GM12878 (cell line): ENCODE results near the gene LDB3. TPM values are rescaled to one million over a fixed set of nuclear protein-coding genes. Genes with fewer than 3 reads are reported as not detected.

Source experiments
- ATAC-seq: fragments of 200-7000 bp; cut with Tn5 transposase; 3 replicates; pipeline ENCODE4 v1.9.1; 2020; ENCODE audit warnings: mild to moderate bottlenecking, moderate library complexity
- BruUV-seq: library from RNA; stranded (reverse); fragments of 400-500 nt; replicated peaks from 2 replicates; lab custom pipeline; 2021; lab: Mats Ljungman, UMichigan
- CTCF ChIA-PET: fragments of 300-600 bp; sonication (Branson Sonifier 250); formaldehyde crosslinking; extraction: SDS; loops from one replicate; lab custom pipeline; 2021; ENCODE audit warnings: inconsistent platforms; lab: Yijun Ruan, JAX
- POLR2A ChIA-PET: fragments of 350-600 bp; formaldehyde crosslinking; extraction: SDS; loops from one replicate; lab custom pipeline; 2021; ENCODE audit warnings: inconsistent platforms; lab: Charles Lee
- RAD21 ChIA-PET: fragments of 300-600 bp; sonication (Branson Sonifier 250); formaldehyde crosslinking; loops from one replicate; lab custom pipeline; 2023; ENCODE audit warnings: antibody characterized with exemption; ENCODE audit not compliant: unreplicated experiment; lab: Charles Lee
- SMC1A ChIA-PET: fragments of 300-600 bp; sonication (Branson Sonifier 250); formaldehyde crosslinking; loops from one replicate; lab custom pipeline; 2023; ENCODE audit not compliant: unreplicated experiment, uncharacterized antibody; lab: Charles Lee
- DNase-seq: peaks from one replicate; pipeline ENCODE4 v3.0.0-alpha.2; 2011; ENCODE audit warnings: low read depth, low spot score
- FAIRE-seq: peaks from 3 replicates; lab custom pipeline; 2011; peaks lifted over from hg19 to GRCh38; lab: Jason Lieb, UNC
- H2AFZ ChIP-seq: 2 replicates; pipeline ENCODE4 v1.6.0; 2011; ENCODE audit warnings: low read depth, low read length, control low read depth; ENCODE audit not compliant: control insufficient read depth
- H3K27ac ChIP-seq: 2 replicates; pipeline ENCODE4 v1.5.1; 2011; ENCODE audit warnings: control low read depth; ENCODE audit not compliant: control insufficient read depth, insufficient read depth
- H3K27me3 ChIP-seq, 2 experiments: replicated peaks in 1 of 2; 2 replicates each; pipeline versions ENCODE4 v1.6.0 to v1.6.1; 2011; ENCODE audit warnings: low read length in 1 of 2; ENCODE audit not compliant: control insufficient read depth in 2 of 2, insufficient read depth in 2 of 2
- H3K36me3 ChIP-seq, 2 experiments: 2 replicates each; pipeline ENCODE4 v1.5.1; 2011; ENCODE audit warnings: low read length in 1 of 2; ENCODE audit not compliant: control insufficient read depth in 2 of 2, insufficient read depth in 2 of 2
- H3K4me1 ChIP-seq: 2 replicates; pipeline ENCODE4 v1.6.1; 2011; ENCODE audit warnings: mild to moderate bottlenecking, low read length, moderate library complexity, mixed read lengths; ENCODE audit not compliant: control insufficient read depth, insufficient read depth
- H3K4me2 ChIP-seq: 2 replicates; pipeline ENCODE4 v1.6.0; 2011; ENCODE audit warnings: control low read depth; ENCODE audit not compliant: control insufficient read depth, insufficient read depth
- H3K4me3 ChIP-seq: fragments of 200-600 bp; sonication (generic); 2 replicates; pipeline ENCODE4 v1.5.1; 2016
- H3K79me2 ChIP-seq: 2 replicates; pipeline ENCODE4 v1.6.0; 2011; ENCODE audit warnings: low read length; ENCODE audit not compliant: control insufficient read depth, insufficient read depth
- H3K9ac ChIP-seq: 2 replicates; pipeline ENCODE4 v1.8.0; 2011; ENCODE audit warnings: low read length, control low read depth, mixed read lengths; ENCODE audit not compliant: control insufficient read depth, insufficient read depth
- H3K9me3 ChIP-seq: replicated peaks from 3 replicates; pipeline ENCODE4 v1.5.1; 2011; ENCODE audit warnings: mild to moderate bottlenecking, low read length; ENCODE audit not compliant: control insufficient read depth, insufficient read depth
- H4K20me1 ChIP-seq: 2 replicates; pipeline ENCODE4 v1.6.0; 2011; ENCODE audit not compliant: control insufficient read depth, insufficient read depth
- MTA2 ChIP-seq: fragments of 450-650 bp; IDR thresholded peaks from 2 replicates; pipeline ENCODE4 v1.6.1; 2016; ENCODE audit warnings: low read depth, mild to moderate bottlenecking, moderate library complexity
- NFXL1 ChIP-seq: fragments of 450-650 bp; IDR thresholded peaks from 2 replicates; pipeline ENCODE4 v1.6.1; 2017; ENCODE audit warnings: antibody characterized with exemption, mild to moderate bottlenecking, borderline replicate concordance
- PAX5 ChIP-seq: IDR thresholded peaks from 2 replicates; pipeline ENCODE4 v1.6.1; 2011; ENCODE audit warnings: low read depth, low read length, borderline replicate concordance
- PML ChIP-seq: IDR thresholded peaks from 2 replicates; pipeline ENCODE4 v1.6.1; 2012; ENCODE audit warnings: low read length, inconsistent platforms
- POU2F2 ChIP-seq: IDR thresholded peaks from 3 replicates; pipeline ENCODE4 v1.6.1; 2011; ENCODE audit warnings: low read depth, mild to moderate bottlenecking, low read length, borderline replicate concordance
- TBL1XR1 ChIP-seq: IDR thresholded peaks from 2 replicates; pipeline ENCODE4 v1.6.1; 2012; ENCODE audit warnings: low read depth, low read length, improper control_type of control experiment
- TCF3 ChIP-seq: IDR thresholded peaks from 2 replicates; pipeline ENCODE4 v1.6.1; 2012; ENCODE audit warnings: low read depth, mild to moderate bottlenecking, low read length, borderline replicate concordance; ENCODE audit not compliant: insufficient read depth
- WGBS: methylation state at CpG from one replicate; pipeline ENCODE4 v1.1.6; 2016; ENCODE audit warnings: low lambda C conversion rate; ENCODE audit not compliant: insufficient replicate concordance, insufficient coverage; ENCODE audit errors: missing lambda C conversion rate; 5-methylcytosine and 5-hydroxymethylcytosine counted together
- in situ Hi-C: fragments of 300-500 bp; cut with MboI; formaldehyde crosslinking; loops from 9 replicates; pipeline ENCODE4 v1.14.3; 2018; ENCODE audit warnings: mixed read lengths
- intact Hi-C: fragments of 100-400 bp; cut with micrococcal nuclease; formaldehyde crosslinking; loops from one replicate; pipeline ENCODE4 v1.14.2; 2022; ENCODE audit not compliant: unreplicated experiment
- polyA plus RNA-seq, 11 experiments: library from polyadenylated mRNA; depleted of rRNA in 4 of 11; unstranded in 6 of 11; stranded (reverse) in 5 of 11; fragments of >200 nt; fragmentation: Nextera tagmentation in 4 of 11; fragmentation: Illumina TruSeq in 1 of 11; extraction: Ambion mirVana in 4 of 11; extraction: Trizol in 1 of 11; gene quantifications; 1 replicate in 1 of 11; 2 replicates in 10 of 11; pipeline versions ENCODE4 v1.2.1 to v1.2.3, GENCODE V29; 2011 to 2016; ENCODE audit warnings: inconsistent platforms in 2 of 11, missing spikeins in 2 of 11, low read depth in 1 of 11
- total RNA-seq, 4 experiments: library from RNA; depleted of rRNA in 3 of 4; stranded (reverse); fragments of >200 nt in 3 of 4; fragmentation: Illumina TruSeq in 1 of 4; extraction: Trizol in 1 of 4; gene quantifications; 2 replicates each; pipeline versions ENCODE4 v1.2.1 to v1.2.3, GENCODE V29; 2013 to 2021

Gene LDB3
- total and polyA plus RNA-seq, 10 of the 15 experiments (the other 5 are each of a cell fraction or from before 2014, with no cell fraction given) = 0.02 to 0.07 (median 0.04) TPM; not detected in 1

GRCh38 chr10:86755454-86755739 is 87.1 kb downstream of the LDB3 start:
- Histone ChIP-seq H4K20me1 (no peaks in the 10 kb centered on the region), H3K4me2 (peak overlapping the region; percentile 83), H3K27ac (peak overlapping the region; percentile 79), H3K36me3 (no peaks in the 10 kb centered on the region), H3K27me3 (no peaks in the 10 kb centered on the region), H3K79me2 (peaks cover 41% of the 10 kb centered on the region), H3K9me3 (no peaks in the 10 kb centered on the region), H3K9ac (peak overlapping the region; percentile 77), H3K4me3 (peak overlapping the region; percentile 77), H3K4me1 (peaks cover 19% of the 10 kb centered on the region), H2AFZ (peak overlapping the region; percentile 84)
- WGBS = 3% methylated on average over 9 of the region's 9 CpGs
- ChIA-PET RAD21 (interaction anchor here (1.3 kb wide), 2 partner anchors 43 to 44 kb away, joined by 3 read pairs; no protein-coding TSS in a partner anchor), SMC1A (interaction anchor here (1.6 kb wide), 1 partner anchor 22 kb away, joined by 4 read pairs; no protein-coding TSS in a partner anchor), CTCF (interaction anchor here (1.3 kb wide), 1 partner anchor 145 kb away, joined by 3 read pairs; no protein-coding TSS in a partner anchor), POLR2A (interaction anchor here (1.1 to 3.3 kb wide), 2 partner anchors 44 to 134 kb away, joined by 3 to 13 read pairs; no protein-coding TSS in a partner anchor)
- ATAC-seq (no peak), DNase-seq (no peak), FAIRE-seq (peak; percentile 44)
- intact Hi-C loops (loop anchor here (1.0 kb wide), 1 partner anchor 43 kb away; no protein-coding TSS in a partner anchor), in situ Hi-C loops (no loop called here)
- no TSS peak for BruUV-seq
- TF ChIP-seq TCF3 (no peak), NFXL1 (no peak), TBL1XR1 (0 out of 2 replicates have a peak, but pooled peaks have one; percentile 10), MTA2 (no peak), PAX5 (no peak), POU2F2 (0 out of 3 replicates have a peak, but pooled peaks have one; percentile 19), PML (no peak)
